ENCODE measurements around the gene JMJD1C. TPM values are rescaled to one million over a fixed set of nuclear protein-coding genes. Genes with fewer than 3 reads are reported as not detected.
"Not testable (repeated sequence)": the region's sequence is repeated elsewhere in the genome, so short reads cannot be mapped to it uniquely, and the experiment has no call there.

The JMJD1C gene
- total RNA-seq, 1 donor from 2014 or later: 141 TPM

GRCh38 chr10:63331586-63331985, 134.2 kb downstream of the JMJD1C start:
- intact Hi-C loops (cut with DNase I): no loop called here
- DNase-seq (ENCODE audit: low spot score): no peak
- ATAC-seq: no peak

- intact Hi-C loops (cut with DNase I): no loop called here
- ATAC-seq (no peak), DNase-seq (ENCODE audit: low spot score) (no peak)
These were observed 141.3 kb downstream of the JMJD1C start for GRCh38 chr10:63324495-63324854.

- no peak for ATAC-seq
- intact Hi-C loops (cut with DNase I): no loop called here
- DNase-seq (ENCODE audit: low spot score): no peak
These were observed 141.9 kb downstream of the JMJD1C start for GRCh38 chr10:63323701-63324494.

- intact Hi-C loops (cut with DNase I): no loop called here
- ATAC-seq (no peak), DNase-seq (ENCODE audit: low spot score) (no peak)
These were observed 145.1 kb downstream of the JMJD1C start for GRCh38 chr10:63320683-63321082.

GRCh38 chr10:63319231-63319630, 146.5 kb downstream of the JMJD1C start:
- ATAC-seq (no peak), DNase-seq (ENCODE audit: low spot score) (no peak)
- intact Hi-C loops (cut with DNase I): no loop called here

- ATAC-seq: no peak
- DNase-seq (ENCODE audit: low spot score): no peak
- intact Hi-C loops (cut with DNase I): no loop called here
These were observed 147.3 kb downstream of the JMJD1C start for GRCh38 chr10:63318491-63318890.

- intact Hi-C loops (cut with DNase I): no loop called here
- ATAC-seq: no peak
- DNase-seq (ENCODE audit: low spot score): no peak
These were observed 151.8 kb downstream of the JMJD1C start for GRCh38 chr10:63314020-63314419.

- no peak for ATAC-seq
- intact Hi-C loops (cut with DNase I): no loop called here
- DNase-seq (ENCODE audit: low spot score): no peak
These were observed 152.6 kb downstream of the JMJD1C start for GRCh38 chr10:63313066-63313717.

GRCh38 chr10:63308628-63309027, 157.1 kb downstream of the JMJD1C start:
- DNase-seq (ENCODE audit: low spot score) (no peak), ATAC-seq (no peak)
- intact Hi-C loops (cut with DNase I): no loop called here

GRCh38 chr10:63304146-63304545, 161.6 kb downstream of the JMJD1C start:
- intact Hi-C loops (cut with DNase I): no loop called here
- DNase-seq (ENCODE audit: low spot score): no peak
- no peak for ATAC-seq

GRCh38 chr10:63300801-63301200, 165.0 kb downstream of the JMJD1C start:
- ATAC-seq: no peak
- DNase-seq (ENCODE audit: low spot score): no peak
- intact Hi-C loops (cut with DNase I): no loop called here

GRCh38 chr10:63297941-63298340, 167.8 kb downstream of the JMJD1C start:
- ATAC-seq (peak; percentile 26), DNase-seq (ENCODE audit: low spot score) (no peak)
- intact Hi-C loops (cut with DNase I): no loop called here

GRCh38 chr10:63294781-63295180, 171.0 kb downstream of the JMJD1C start:
- no peak for DNase-seq (ENCODE audit: low spot score)
- intact Hi-C loops (cut with DNase I): no loop called here
- ATAC-seq: no peak

- DNase-seq (ENCODE audit: low spot score); intact Hi-C loops (cut with DNase I); ATAC-seq: not testable (repeated sequence)
These were observed 172.9 kb downstream of the JMJD1C start for GRCh38 chr10:63292847-63293246.

- intact Hi-C loops (cut with DNase I): no loop called here
- DNase-seq (ENCODE audit: low spot score) (no peak), ATAC-seq (no peak)
These were observed 177.6 kb downstream of the JMJD1C start for GRCh38 chr10:63288170-63288569.

- no peak for ATAC-seq
- DNase-seq (ENCODE audit: low spot score): no peak
- intact Hi-C loops (cut with DNase I): no loop called here
These were observed 179.0 kb downstream of the JMJD1C start for GRCh38 chr10:63286754-63287264.

GRCh38 chr10:63286340-63286739, 179.4 kb downstream of the JMJD1C start:
- ATAC-seq: no peak
- DNase-seq (ENCODE audit: low spot score): no peak
- intact Hi-C loops (cut with DNase I): no loop called here

- intact Hi-C loops (cut with DNase I); ATAC-seq: not testable (repeated sequence)
These were observed 181.9 kb downstream of the JMJD1C start for GRCh38 chr10:63283901-63284300.

GRCh38 chr10:63283093-63283492, 182.7 kb downstream of the JMJD1C start:
- intact Hi-C loops (cut with DNase I): no loop called here
- no peak for DNase-seq (ENCODE audit: low spot score)
- ATAC-seq: no peak

More at GRCh38 chr10:63283901-63284300, 181.9 kb downstream of the JMJD1C start:
- DNase-seq (ENCODE audit: low spot score): not testable (repeated sequence)

- ATAC-seq: peak; percentile 46
- DNase-seq (ENCODE audit: low spot score): no peak
- intact Hi-C loops (cut with DNase I): no loop called here
These were observed 183.8 kb downstream of the JMJD1C start for GRCh38 chr10:63281967-63282366.
